Fibroblast of villous mesenchyme (primary cell): Measurements from ENCODE around the gene GPR107. TPM values are rescaled to one million over a fixed set of nuclear protein-coding genes. Genes with fewer than 3 reads are reported as not detected.

Experiments
- DNase-seq: peaks from one replicate; pipeline ENCODE4 v3.0.0-alpha.2; 2010; ENCODE audit warnings: low read depth
- H3K4me3 ChIP-seq: 2 replicates; pipeline ENCODE4 v1.5.1; 2011; ENCODE audit warnings: low read depth, mild to moderate bottlenecking, low read length
- total RNA-seq: library from RNA; depleted of rRNA; stranded (reverse); fragments of >200 nt; gene quantifications from 2 replicates; pipeline ENCODE4 v1.2.3, GENCODE V29; 2012
- TF ChIP-seq, protein P1 (sequence below): IDR thresholded peaks from 2 replicates; pipeline ENCODE4 v1.5.1; 2012; ENCODE audit warnings: low read depth, mild to moderate bottlenecking, low read length; ENCODE audit not compliant: insufficient read depth

GPR107 gene
- total RNA-seq, 1 donor = 38.0 TPM

DNA sequence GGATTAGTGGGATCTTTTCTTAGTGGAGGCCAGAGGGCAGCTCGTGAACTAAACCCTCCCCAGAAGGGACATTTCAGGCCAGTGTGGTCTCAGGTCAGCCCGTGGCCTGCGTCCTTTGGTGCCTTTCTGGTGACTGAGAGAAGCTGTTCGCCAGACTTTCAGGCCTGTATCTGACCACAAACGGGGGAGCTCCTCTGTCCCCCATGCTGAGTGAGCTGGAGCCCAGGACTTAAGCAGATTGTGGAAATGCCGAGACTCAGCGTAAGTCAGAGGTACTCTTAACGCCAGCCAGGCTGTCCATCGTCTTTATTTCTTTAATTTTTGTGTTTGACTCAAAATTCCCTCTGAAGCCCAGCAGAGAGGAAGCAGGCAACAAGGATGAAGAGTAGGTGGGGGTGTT lies 63.7 kb downstream of the GPR107 start:
- TF ChIP-seq, protein P1, sequence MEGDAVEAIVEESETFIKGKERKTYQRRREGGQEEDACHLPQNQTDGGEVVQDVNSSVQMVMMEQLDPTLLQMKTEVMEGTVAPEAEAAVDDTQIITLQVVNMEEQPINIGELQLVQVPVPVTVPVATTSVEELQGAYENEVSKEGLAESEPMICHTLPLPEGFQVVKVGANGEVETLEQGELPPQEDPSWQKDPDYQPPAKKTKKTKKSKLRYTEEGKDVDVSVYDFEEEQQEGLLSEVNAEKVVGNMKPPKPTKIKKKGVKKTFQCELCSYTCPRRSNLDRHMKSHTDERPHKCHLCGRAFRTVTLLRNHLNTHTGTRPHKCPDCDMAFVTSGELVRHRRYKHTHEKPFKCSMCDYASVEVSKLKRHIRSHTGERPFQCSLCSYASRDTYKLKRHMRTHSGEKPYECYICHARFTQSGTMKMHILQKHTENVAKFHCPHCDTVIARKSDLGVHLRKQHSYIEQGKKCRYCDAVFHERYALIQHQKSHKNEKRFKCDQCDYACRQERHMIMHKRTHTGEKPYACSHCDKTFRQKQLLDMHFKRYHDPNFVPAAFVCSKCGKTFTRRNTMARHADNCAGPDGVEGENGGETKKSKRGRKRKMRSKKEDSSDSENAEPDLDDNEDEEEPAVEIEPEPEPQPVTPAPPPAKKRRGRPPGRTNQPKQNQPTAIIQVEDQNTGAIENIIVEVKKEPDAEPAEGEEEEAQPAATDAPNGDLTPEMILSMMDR = no peak

GRCh38 chr9:130117816-130118632 lies 64.3 kb downstream of the GPR107 start:
- no peak overlapping the region for H3K4me3 ChIP-seq
- peak; percentile 74 for DNase-seq
- TF ChIP-seq, protein P1 = no peak

More for the DNA sequence above, 63.7 kb downstream of the GPR107 start:
- DNase-seq = no peak
- no peak overlapping the region for H3K4me3 ChIP-seq

- TF ChIP-seq, protein P1 = no peak
- H3K4me3 ChIP-seq = no peak overlapping the region
- peak; percentile 29 for DNase-seq
Measured at GRCh38 chr9:130118841-130119518, 65.3 kb downstream of the GPR107 start.

- no peak for DNase-seq
- H3K4me3 ChIP-seq = no peak overlapping the region
- TF ChIP-seq, protein P1 = no peak
Measured at GRCh38 chr9:130119519-130120298, 66.0 kb downstream of the GPR107 start.

- no peak for DNase-seq
- H3K4me3 ChIP-seq = no peak overlapping the region
- TF ChIP-seq, protein P1 = no peak
Measured at GRCh38 chr9:130120299-130120587, 66.5 kb downstream of the GPR107 start.

- TF ChIP-seq, protein P1 = no peak
- no peak overlapping the region for H3K4me3 ChIP-seq
- DNase-seq = no peak
Measured at GRCh38 chr9:130120832-130121231, 67.1 kb downstream of the GPR107 start.
